Measurements from ENCODE around the gene DYNC1I1.
"Not testable (repeated sequence)": the region's sequence is repeated elsewhere in the genome, so short reads cannot be mapped to it uniquely, and the experiment has no call there.

DYNC1I1 gene

DNA sequence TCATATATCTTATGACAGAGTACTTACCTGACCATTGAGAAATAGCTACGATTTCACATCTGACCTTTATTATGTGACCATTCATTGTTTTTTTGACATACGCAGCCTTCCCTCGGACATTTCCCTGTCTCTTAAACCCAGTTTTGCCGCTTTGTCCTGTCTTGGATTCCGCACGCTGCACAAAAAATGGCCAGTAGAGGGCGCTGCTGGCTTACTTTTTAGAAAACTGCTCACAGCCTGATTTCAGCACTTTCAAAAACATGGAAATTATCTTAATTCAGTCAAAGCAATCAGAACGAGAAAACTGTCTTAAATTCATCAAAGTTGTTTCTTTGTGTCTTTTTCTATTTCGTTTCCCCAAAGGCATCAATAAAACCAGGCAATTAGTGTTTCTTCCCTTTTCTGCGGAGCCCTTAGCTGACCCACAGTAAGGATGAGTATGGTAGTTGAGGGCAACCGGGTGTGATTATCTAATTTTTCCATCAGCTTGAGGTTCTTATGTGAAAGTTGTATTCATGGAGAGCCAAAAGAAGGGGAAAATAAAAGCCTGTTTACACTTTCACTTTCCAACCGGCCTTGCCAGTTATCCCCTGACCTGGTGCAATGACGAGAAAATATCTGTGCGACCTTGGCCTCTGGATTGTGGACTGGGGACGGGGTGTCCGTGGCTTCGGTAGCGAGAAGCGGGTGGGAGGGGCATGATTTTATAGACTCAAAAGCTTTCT is 144.4 kb downstream of the DYNC1I1 start:
- peak; percentile 5 to 30 for DNase-seq

DNA sequence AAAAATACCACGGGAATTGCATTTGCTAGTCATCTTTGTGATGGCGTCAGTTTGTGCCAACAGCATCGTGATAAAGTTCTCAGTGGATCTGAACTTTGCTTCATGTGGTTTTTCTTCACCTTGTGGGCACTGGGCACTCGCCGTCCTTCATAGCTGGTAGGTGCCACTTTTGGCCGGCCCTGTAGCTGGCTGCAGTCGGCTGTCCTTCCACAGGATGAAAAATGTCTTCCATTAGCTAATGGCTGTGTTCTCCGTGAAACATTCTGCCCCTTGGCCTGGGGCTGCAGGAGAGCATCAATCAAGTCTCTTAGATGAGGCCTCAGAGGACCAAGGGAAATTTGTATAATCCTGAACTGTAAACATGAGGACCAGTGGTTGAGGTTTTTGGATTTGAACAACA is 145.3 kb downstream of the DYNC1I1 start:
- no peak for DNase-seq

DNA sequence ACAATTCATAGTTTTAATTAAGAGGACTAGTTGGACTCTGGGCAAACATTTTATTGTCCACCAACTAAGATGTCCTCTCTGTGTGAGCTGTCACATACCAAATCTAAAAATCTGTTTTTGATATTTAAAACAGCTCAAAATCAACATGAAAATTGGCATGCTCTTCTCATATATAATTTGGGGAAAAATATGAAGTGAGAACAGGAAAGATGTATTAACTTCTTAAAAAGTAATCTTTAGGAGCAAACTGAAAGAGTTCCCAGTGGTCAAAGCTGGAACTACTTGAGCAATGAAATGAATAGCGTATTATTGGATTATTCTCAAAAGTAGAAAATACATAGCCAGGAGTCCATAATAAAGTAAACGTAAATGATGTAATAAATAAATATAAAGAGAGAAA is 147.2 kb downstream of the DYNC1I1 start:
- no peak for DNase-seq

DNA sequence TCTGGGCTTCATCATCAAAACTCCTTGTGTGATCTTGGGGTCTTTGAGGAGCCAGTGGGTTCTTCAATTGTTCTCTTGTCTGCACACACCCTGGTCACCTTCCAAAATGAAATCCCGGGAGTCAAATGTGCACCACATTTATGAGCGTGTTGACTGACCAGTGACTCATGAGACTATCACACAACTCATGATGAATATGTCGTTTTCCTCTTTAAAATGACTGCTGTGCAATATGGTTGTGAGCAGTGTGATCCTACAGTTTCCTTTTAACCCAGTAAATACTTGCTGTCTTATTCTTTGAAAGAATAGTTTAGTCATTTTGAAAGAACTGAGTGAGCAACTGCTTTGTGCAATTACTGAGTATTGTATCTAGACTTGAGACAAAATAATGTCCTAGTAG is 149.2 kb downstream of the DYNC1I1 start:
- no peak for DNase-seq

DNA sequence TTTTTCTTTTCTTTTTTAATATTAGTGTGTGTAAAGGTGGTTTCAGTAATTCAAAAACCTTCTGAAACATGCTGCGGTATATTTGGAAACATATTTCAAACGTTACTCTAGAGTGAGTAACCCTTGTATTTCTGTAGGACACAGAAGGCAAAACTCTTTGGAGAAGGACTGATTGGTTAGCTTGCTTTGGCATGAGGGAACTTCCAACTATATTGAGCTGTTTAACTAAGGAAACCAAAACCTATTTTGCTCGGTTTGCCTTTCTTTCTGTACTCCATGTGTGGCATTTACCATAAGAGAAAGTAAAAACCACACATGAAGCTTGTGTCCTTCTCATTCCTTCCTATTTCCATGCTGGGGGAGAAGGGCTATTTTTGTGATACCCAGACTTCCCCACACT is 149.8 kb downstream of the DYNC1I1 start:
- no peak for DNase-seq

DNA sequence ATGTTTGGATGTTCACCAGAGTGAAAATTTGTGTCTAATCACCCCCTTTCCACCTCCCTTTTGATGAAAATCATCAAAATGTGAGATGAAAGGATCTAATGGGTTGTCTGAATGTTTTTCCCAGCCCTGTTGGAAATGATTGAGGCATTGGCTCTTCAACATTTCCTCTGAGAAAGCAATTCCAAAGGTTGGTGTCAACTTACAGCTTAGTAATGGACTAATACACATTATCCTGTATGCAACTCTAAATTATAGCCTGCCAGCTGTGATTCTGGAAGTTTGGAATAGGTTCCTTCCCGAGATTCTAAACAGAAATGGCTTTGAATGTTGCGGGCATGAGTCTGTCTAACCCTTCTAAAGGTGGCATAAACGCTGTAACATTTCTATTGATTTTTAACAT is 152.9 kb downstream of the DYNC1I1 start:
- no peak for DNase-seq

DNA sequence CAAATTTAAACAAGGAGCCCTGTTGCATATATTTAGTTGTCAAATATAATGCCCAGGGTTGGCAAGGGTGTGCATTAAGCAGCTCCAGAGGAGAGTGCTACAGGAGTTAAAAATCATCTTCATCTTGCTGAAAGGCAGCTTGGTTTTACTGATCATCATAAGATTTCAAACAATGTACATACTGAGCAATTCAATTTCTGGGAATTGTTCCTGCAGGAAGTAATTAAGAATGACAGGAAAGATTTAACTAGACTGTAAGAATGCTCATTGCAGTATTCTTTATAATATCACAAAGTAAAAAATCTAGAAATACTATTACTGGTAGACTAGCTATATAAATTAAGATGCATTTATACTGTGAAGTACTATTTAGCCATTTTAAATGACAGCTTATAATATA is 153.6 kb downstream of the DYNC1I1 start:
- no peak for DNase-seq

DNA sequence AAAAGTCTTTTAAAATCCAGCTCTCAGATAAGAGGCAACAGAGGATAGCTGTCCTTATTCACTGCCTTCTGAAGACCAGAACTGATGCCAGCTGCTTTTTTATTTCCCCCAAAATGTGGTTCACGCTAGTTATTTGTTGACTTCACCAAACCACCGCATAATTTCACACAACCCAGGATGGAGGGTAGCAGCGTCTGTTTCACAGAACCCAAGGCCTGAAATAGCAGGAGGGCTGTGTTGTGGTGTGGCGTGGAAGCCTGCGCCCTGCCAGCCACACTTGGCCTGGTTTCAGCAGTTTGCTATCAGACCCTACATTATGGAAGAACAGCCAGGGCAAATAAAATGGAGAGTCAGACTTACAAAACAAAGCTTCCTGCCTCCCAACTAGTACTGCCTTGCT is 155.4 kb downstream of the DYNC1I1 start:
- DNase-seq, result no peak

DNA sequence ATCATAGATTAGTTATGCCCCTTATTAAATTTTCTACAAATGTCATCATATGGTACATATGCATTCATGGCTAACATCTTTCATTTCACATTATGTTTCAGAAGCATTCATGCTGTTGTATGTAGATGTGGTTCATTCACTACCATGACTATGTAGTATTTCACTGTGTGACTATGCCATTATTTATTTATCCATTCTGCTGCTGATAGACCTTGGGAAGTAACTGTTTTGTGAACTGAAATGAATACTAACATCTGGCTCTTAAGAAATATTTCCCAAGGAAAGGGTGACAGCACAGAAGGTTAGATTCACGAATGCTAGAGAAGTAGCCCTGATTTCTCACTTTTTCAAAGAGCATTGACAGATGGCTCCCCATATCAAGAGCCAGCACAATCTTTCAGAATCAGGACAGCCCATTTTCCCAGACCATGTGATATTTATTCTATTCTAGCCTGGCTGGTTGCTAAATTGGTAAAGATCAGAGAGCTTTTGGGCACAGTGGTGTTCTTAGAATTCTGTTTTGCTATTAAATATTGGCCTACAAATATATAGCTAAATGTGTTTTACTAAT is 157.4 kb downstream of the DYNC1I1 start:
- no peak for DNase-seq

DNA sequence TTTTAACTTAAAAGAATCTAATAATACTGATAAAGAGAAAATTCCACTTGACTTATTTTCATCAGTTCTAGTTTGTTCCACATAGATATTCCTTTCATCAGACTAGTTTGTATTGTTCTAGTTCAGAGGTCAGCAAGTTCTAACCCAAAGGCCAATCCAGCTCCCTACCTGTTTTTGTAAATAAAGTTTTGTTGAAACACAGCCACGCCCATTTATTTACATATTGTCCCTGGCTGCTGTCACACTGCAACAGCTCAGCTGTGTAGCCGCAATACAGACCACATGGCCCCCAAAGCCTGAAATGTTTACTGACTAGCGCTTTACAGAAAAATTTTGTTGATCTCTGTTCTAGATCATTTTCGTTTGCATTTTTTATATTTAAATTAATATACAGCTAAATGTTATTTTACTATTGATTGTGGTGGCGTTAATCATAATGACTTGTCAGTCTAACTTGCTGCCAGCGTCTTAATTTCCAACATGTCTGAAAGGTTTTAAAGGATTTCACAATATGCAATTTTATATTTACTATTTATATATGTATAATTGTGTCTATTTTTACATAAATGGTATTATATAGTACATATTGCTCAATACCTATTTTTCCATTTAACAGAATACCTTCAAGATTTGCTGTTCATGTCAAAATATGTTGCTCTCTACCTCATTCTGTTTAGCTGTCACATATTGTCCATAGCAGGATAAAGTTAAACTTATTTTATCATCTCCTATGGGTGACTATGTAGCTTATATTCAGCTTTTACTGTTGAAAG is 159.3 kb downstream of the DYNC1I1 start:
- no peak for DNase-seq

DNA sequence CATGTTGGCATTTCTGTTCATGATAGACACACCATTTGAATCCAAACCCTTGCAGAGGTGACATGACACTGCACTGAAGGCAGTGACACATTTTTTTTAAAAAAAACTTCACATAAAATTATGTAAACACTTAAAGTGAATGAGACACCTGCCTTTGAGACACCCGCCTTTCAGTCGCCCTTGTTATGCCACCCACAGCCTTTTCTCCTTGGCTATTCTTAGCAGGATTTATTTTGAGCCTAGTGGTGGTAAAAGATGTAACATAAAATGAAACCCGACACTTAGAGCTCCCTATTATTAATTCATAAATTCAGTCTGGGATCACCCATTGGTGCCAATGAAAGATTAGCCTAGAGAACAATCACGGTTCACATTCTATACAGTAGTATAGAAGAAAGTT is 161.3 kb downstream of the DYNC1I1 start:
- no peak for DNase-seq

DNA sequence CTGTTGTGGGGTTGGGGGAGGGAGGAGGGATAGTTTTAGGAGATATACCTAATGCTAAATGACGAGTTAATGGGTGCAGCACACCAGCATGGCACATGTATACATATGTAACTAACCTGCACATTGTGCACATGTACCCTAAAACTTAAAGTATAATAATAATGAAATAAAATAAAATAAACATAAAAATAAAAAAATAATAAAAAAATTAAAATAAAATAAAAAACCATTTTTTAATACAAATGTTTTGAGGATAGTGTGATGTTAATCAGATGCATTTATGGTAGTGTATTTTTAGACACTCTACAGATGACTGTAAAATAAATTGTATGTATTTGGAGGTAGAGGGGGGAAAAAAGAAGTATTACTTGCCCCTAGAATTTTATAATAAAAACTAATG is 172.5 kb downstream of the DYNC1I1 start:
- DNase-seq, result not testable (repeated sequence)

DNA sequence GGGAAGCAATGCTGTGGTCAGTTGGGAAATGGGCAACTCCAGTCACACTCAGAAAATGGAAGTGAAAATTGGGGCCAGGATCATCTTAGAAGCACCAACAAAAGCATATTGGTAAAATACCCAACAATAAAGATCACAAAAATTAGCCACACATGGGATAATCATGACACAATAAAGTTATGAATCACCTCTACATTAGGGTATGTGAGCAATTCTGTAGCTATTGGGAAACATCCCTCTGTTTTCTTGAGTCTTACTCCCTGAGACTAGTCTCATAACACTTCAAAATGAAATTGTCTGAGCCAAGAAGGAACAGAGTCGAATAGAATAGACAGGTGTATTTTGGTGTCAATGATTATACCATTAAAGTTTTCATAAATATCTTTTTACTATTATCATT is 178.3 kb downstream of the DYNC1I1 start:
- no peak for DNase-seq

DNA sequence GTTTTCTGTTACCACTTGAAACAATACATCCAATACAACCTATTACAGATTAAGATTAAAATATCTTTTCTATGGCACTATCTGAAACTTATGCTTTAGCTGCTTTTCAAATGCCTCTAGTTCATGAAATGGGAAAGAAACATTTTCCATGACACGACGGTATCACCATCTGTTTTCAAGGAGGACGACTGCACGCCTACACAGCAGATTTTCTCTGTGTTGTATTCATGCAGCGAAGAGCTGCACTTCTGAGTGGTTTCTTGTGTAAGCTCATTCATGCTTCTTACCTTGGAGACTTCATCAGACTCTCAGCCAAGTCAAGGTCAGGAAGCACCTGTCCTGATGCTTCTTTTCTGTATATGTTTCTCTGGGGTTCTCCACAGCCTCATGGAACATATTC is 179.2 kb downstream of the DYNC1I1 start:
- DNase-seq, result no peak

DNA sequence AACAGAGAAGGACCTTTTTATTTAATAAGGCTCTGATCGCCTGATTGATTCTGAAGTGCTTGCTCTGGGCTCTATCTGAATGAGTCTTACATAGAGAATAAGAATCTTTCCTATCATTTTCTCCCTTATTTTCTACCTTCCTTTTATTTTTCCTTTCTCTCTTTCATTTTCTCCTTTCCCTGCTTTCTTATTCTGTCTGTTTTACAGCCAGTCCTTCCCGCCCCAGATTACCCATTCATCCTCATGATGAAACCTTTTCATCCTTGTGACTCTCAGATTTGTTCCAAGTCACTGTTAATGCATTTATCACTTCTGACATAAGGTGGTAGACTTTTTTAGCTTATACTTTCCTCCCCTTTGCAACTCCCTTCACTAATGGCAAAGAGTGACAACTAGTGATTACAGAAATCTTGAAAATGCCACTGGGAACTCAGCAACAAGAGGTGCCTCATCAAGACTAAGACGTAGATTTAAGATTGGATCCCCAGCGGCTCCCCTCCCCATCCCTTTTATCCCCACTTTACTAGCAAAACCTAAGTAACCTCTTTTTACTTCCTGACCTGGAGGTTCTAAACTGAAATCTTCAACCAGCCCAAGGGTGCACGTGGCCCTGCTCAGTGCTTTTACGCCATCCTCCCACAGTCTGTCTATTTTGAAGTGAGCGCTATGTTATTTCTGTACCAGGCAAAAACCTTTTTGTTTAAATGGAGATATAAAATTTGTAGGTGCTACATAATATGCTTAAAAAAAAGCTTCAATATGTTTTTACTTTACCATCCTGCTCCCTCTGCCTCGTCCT is 179.8 kb downstream of the DYNC1I1 start:
- DNase-seq, result no peak

DNA sequence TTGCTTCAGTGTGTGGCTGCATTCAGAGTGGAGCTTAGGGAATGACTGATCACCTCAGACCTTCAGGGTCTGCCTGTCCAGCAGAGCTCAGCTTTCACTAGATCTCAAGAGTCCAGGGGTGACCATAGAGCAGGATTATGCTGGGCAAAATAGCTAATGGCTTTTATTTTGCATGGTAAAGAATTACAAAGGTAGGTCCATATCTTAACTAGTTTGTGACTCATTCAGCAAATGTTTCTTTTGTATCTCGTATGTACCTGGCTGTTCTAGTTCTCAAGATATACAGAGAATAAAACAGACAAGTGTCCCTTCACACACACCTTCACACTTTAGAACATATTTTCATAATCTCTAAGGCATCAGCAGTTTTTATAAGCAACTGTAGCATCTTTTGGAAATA is 180.5 kb downstream of the DYNC1I1 start:
- DNase-seq, result no peak

DNA sequence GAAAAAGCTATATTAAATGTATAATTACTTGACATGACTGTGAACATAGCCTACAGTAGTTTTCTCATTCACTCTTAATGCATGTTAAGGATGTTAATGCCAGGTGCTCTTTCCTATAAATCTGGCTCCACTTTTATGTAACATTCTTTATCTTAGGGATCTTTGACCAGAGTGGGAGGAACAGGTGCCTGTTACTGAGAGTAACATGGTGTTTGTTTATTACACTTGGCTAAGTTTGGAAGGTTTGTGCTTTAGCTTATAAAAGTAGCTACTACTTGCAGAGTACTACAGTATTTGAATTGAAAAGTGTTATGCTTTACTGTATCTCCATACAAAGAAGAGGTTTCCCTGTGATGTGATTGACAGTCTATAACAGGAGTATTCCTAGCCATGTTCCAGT is 183.4 kb downstream of the DYNC1I1 start:
- DNase-seq, result no peak

DNA sequence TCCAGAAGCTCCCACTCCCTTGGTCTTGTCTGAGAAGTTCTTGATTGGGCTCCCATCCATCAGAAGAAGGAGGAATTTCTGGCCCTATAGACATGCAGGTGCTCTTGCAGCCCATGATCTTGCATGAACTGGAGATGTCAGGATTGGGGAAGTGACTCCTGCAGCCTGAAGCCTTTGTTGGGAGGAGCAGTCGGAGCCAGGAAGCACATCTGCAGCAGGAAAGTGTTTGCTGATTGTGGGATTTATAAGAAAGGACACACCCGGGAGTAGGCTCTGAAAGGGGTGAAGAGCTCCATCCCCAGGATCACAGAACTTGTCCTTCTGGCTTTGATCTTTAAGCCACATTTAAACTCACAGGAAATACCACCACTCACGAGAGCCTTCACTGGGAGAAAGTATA is 185.2 kb downstream of the DYNC1I1 start:
- DNase-seq, result no peak

DNA sequence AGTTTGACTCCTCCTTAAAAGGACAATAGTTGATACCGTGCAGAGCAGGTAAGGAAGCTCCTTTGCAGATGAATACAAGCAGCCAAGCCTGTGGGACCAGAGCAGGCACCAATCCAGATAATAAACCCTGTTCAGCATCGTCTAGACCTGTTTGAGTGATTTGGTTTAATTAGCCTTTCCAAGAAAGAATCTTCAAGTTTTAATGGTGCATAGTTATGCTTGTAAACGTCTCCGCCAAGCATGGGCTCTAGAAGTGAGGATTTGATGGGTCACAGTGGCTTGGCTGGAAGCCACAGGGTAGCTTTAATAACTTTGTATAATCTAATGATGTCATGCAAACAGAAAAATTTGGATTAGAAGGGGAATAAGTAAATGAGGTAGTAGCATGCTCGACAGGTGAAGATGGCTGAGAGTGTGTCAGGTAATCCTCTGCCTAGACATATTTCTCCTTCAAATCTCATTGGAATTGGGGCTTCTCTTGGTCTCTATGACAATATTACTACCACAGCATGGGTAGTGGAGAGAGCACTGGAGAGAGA is 188.4 kb downstream of the DYNC1I1 start:
- no peak for DNase-seq

DNA sequence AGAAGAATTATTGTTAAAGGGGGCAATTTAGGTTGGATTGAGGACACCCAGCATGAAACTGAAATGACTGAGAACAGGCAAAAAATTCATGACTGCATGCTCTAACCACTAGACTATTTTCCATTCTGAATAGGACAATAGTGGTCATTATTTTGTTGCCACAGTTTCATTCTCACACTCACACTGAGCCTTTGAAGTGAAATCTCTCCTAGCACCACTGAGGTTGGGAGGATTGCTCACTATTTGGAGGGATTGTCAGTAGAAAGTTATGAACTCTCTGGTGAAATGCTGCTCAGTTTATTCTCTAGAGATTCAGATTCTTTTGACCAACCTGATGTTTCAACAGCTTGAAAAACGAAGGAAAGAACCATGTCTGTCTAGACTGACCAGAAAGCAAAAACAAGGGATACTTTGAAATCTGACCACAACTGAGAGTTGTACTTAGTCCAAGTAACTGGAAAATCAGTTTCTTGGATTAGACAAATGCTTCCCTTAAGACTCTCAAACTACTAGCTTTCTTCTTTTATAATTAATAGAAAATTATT is 191.2 kb downstream of the DYNC1I1 start:
- no peak for DNase-seq

DNA sequence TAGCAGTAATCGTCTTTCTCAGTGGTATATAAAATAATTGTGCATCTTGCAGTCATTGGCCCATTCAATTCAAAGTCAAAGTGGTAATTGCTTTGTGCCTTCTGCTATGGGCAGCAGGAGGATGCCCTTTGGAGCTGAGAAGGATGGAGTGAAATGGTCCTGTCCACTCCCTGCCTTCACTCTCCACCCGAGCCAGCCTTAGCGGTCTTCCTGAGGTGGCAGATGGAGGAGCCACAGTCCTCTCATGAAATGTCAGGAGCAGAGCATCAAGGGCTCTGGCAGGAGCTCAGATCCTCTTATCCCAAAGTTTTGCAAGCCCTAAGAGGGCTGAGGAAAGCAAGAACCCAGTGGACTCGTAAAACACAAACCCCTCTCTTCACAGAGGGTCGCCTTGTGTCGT is 199.4 kb downstream of the DYNC1I1 start:
- DNase-seq, result no peak

DNA sequence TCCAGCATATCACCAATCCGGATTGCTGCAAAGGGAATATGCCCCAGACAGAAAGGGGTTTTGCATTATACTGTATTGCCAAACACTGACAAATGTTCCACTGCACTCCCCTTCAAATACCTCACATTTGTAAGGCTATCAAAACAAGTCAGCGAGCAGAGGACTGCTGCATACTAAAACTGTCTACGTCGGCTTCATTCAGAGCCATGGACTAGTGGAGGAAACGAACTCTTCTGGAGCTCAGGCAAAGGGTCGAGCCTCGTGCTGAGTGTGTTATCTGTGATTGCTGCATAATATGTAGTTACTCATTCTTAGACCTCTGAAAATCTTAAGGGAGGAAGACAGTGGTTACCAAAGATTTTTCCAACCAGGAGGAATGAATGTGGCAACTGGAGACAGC is 200.2 kb downstream of the DYNC1I1 start:
- no peak for DNase-seq

DNA sequence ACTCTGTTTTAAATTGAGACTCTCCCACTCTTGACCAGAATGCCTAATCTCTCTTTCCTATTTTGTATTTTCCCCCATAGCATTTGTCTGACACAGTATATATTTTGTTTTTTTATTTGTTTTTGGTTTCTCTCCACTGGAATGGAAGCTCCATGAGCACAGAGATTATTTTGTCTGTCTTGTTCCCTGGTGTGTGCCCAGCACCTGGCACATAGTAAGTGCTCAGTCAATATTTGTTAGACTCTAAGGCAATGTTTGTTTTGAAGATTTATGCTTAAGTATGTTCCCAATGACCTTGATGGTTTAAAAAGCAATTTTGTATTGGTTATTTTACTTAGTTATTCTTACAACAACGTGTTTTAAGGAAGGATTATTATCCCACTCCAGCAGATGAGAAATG is 201.8 kb downstream of the DYNC1I1 start:
- DNase-seq, result no peak
